Progenitor cell of endocrine pancreas (in vitro differentiated cells): ENCODE results near the gene ERN1. TPM values are rescaled to one million over a fixed set of nuclear protein-coding genes. Genes with fewer than 3 reads are reported as not detected.
"Not testable (repeated sequence)": the region's sequence is repeated elsewhere in the genome, so short reads cannot be mapped to it uniquely, and the experiment has no call there.

ENCODE experiments used
- DNase-seq: peaks from one replicate; pipeline ENCODE4 v3.0.0; 2021; ENCODE audit warnings: low spot score; ENCODE audit not compliant: unreplicated experiment
- H3K27ac Mint-ChIP-seq: 2 replicates; pipeline ENCODE4 v1.8.0; 2021; ENCODE audit warnings: mild to moderate bottlenecking, moderate library complexity, mixed read lengths
- H3K27me3 Mint-ChIP-seq: 2 replicates; pipeline ENCODE4 v1.8.0; 2021; ENCODE audit warnings: mixed read lengths
- H3K36me3 Mint-ChIP-seq: 2 replicates; pipeline ENCODE4 v1.8.0; 2022; ENCODE audit warnings: mixed read lengths; ENCODE audit not compliant: insufficient read depth
- H3K4me1 Mint-ChIP-seq: 2 replicates; pipeline ENCODE4 v1.8.0; 2021; ENCODE audit warnings: low read depth, mixed read lengths
- H3K4me3 Mint-ChIP-seq: 2 replicates; pipeline ENCODE4 v1.8.0; 2021; ENCODE audit warnings: low read depth, mild to moderate bottlenecking, moderate library complexity, mixed read lengths
- H3K9me3 Mint-ChIP-seq: 2 replicates; pipeline ENCODE4 v1.8.0; 2021; ENCODE audit warnings: low read depth, mixed read lengths
- total RNA-seq: library from RNA; stranded (reverse); gene quantifications from 2 replicates; pipeline ENCODE4 v1.2.1, GENCODE V29; 2021
- TF ChIP-seq, protein P1 (sequence below): fragments of 200-600 bp; sonication (generic); IDR thresholded peaks from one replicate; pipeline ENCODE4 v1.5.0; 2021; ENCODE audit warnings: antibody characterized with exemption, mild to moderate bottlenecking; ENCODE audit not compliant: unreplicated experiment

ERN1 gene
- total RNA-seq, 1 donor from 2014 or later = 43.1 TPM

DNA sequence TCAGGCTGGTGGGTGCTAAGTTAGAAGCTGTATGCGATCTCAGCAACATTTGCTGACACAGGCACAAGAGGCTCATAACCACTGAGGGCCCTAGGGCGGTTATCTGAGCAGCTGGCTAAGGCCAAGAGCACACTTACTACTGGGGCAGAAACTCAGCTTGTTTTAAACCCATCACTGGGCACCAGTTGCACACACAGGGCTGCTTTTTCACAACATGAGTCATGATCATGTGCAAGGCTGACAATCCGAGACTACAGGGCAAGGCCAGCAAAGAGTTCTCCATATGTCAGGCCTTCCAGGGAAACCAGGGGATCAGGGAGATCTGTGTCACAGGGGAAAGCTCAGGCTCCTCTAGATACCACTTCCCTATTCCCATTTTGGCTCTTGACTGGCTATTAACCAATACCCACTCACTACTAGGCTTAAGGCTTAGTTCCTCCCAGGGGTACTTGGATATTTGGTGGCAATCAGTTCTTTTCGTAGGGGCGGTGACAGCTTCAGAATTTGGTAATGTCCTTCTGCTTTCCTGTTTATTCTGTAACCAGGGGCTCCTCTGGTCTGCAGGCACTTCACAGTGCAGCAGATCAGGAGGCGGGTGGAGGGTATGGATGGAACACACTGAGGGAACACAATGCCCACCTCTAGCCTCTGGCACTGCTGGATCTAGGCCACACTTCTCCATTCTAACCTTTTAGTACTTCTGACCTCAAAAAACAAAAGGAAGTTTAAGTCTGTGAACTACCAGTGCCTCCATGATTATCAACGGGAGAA, 44.9 kb upstream of the ERN1 start:
- no peak for DNase-seq

DNA sequence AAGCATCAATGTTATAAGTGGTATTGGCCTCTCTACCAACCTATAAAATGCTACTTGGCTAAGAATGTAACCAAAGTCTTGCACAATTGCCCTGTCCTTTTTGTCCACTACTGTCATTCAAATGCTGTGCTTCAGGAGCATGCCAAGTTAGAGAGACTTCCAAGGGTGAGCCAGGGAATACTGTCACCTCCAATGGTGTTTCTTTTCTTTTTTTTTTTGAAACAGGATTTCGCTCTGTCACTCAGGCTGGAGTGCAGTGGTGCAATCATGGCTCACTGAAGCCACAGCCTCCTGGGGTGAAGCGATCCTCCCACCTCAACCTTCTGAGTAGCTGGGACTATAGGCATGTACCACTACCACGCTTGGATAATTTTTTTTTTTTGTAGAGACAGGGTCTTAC, 43.7 kb upstream of the ERN1 start:
- Mint-ChIP-seq H3K4me3 (no peak overlapping the region), H3K4me1 (peaks cover 19% of the 10 kb centered on the region)

More for the DNA sequence above, 44.9 kb upstream of the ERN1 start:
- Mint-ChIP-seq H3K36me3 (peaks cover 23% of the 10 kb centered on the region), H3K27ac (no peak overlapping the region), H3K4me1 (peaks cover 20% of the 10 kb centered on the region), H3K4me3 (no peak overlapping the region), H3K27me3 (no peaks in the 10 kb centered on the region), H3K9me3 (no peaks in the 10 kb centered on the region)
- TF ChIP-seq, protein P1, sequence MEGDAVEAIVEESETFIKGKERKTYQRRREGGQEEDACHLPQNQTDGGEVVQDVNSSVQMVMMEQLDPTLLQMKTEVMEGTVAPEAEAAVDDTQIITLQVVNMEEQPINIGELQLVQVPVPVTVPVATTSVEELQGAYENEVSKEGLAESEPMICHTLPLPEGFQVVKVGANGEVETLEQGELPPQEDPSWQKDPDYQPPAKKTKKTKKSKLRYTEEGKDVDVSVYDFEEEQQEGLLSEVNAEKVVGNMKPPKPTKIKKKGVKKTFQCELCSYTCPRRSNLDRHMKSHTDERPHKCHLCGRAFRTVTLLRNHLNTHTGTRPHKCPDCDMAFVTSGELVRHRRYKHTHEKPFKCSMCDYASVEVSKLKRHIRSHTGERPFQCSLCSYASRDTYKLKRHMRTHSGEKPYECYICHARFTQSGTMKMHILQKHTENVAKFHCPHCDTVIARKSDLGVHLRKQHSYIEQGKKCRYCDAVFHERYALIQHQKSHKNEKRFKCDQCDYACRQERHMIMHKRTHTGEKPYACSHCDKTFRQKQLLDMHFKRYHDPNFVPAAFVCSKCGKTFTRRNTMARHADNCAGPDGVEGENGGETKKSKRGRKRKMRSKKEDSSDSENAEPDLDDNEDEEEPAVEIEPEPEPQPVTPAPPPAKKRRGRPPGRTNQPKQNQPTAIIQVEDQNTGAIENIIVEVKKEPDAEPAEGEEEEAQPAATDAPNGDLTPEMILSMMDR = no peak

DNA sequence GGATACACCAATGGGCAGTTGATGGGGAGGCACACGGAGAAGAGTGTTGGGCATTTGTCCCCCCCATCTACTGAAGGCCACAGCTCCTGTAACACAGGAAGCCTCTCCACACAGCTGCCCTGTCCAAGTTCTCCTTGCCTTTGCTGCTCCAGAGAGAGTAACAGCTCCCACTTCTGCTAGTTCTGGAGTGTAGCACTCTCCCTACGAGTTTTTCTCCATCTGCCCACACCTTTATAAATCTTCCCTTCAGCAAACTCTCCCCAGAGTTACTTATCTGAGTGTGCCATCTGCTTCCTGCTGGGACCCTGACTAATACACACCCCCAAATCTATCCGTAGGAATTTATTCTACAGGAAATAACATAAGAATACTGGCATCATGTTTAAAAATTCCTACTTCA, 42.6 kb upstream of the ERN1 start:
- DNase-seq = no peak
- no peak overlapping the region for H3K4me3 Mint-ChIP-seq
- H3K27me3 Mint-ChIP-seq = no peaks in the 10 kb centered on the region
- H3K9me3 Mint-ChIP-seq = no peaks in the 10 kb centered on the region
- H3K4me1 Mint-ChIP-seq = peaks cover 7% of the 10 kb centered on the region
- TF ChIP-seq, protein P1 = no peak
- H3K36me3 Mint-ChIP-seq = peaks cover 20% of the 10 kb centered on the region
- no peak overlapping the region for H3K27ac Mint-ChIP-seq

More for the DNA sequence above, 43.7 kb upstream of the ERN1 start:
- Mint-ChIP-seq H3K9me3 (no peaks in the 10 kb centered on the region), H3K27me3 (no peaks in the 10 kb centered on the region), H3K36me3 (peaks cover 20% of the 10 kb centered on the region), H3K27ac (no peak overlapping the region)
- TF ChIP-seq, protein P1 = no peak
- no peak for DNase-seq

DNA sequence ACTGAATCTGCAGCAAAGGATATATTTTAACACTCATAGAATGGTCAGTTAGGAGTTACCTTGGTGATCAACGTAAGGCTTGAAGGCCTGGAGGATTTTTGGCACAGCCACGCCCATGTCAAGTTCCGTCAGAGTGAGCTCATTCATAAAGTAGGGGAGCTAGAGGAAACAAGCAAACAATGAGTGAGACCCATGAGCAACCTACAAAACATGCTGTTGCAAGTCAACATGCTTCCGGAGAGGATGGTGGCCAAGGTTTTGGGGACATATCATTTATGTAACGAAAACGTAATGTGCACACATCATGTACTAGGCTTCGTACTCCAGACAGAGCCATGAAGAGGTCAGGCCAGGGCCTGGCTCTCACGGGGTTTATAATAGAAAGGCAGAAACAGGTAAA, 41.1 kb upstream of the ERN1 start:
- Mint-ChIP-seq H3K4me1 (no peaks in the 10 kb centered on the region), H3K36me3 (peaks cover 20% of the 10 kb centered on the region), H3K9me3 (no peaks in the 10 kb centered on the region), H3K27ac (no peak overlapping the region), H3K27me3 (no peaks in the 10 kb centered on the region), H3K4me3 (no peak overlapping the region)
- DNase-seq = no peak
- TF ChIP-seq, protein P1 = no peak

DNA sequence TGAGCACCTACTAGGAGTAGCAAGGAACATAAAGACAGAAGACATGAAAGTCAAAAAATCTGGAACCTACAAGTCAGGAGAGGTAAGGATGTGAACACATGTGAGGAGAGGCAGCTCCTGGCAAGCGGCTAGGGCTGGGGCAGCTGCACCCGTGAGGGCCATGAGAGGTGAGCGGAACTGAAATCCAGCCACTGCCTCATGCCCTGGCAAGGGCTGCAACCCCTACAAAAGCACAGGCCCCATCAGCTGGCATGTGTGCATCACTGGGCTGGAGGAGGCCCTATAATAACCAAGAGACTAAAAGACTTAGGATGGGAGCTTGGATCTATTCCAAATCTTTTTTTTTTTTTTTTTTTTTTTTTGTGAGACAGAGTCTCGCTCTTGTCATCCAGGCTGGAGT, 40.3 kb upstream of the ERN1 start:
- H3K36me3 Mint-ChIP-seq = peaks cover 22% of the 10 kb centered on the region
- no peak overlapping the region for H3K4me3 Mint-ChIP-seq
- TF ChIP-seq, protein P1 = no peak
- no peaks in the 10 kb centered on the region for H3K9me3 Mint-ChIP-seq
- no peaks in the 10 kb centered on the region for H3K27me3 Mint-ChIP-seq
- H3K4me1 Mint-ChIP-seq = peaks cover under 1% of the 10 kb centered on the region
- DNase-seq = no peak
- no peak overlapping the region for H3K27ac Mint-ChIP-seq

DNA sequence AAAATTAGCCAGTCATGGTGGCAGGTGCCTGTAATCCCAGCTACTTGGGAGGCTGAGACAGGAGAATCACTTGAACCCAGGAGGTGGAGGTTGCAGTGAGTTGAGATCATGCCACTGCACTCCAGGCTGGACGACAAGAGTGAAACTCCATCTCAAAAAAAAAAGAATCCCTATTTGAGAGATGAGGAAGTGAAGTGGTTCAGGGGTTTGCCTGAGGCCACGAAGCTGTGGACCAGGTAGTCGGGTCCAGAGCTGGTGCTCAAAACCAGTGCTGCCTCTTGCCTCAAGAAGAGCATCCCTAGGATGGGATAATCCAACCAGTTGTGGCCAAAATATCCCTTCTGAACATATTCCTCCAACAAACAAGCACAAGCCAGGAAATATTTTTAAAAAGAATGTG, 37.7 kb upstream of the ERN1 start:
- H3K36me3 Mint-ChIP-seq = peaks cover 22% of the 10 kb centered on the region
- H3K9me3 Mint-ChIP-seq, H3K4me3 Mint-ChIP-seq, H3K4me1 Mint-ChIP-seq, H3K27ac Mint-ChIP-seq, DNase-seq, H3K27me3 Mint-ChIP-seq: not testable (repeated sequence)
